HCT116 (cell line): ENCODE measurements around the gene NELL1. TPM values are rescaled to one million over a fixed set of nuclear protein-coding genes. Genes with fewer than 3 reads are reported as not detected.

Source experiments
- ATAC-seq: fragments of 200-7000 bp; cut with Tn5 transposase; 2 replicates; pipeline ENCODE4 v1.9.1; 2020; ENCODE audit warnings: mild to moderate bottlenecking, moderate library complexity
- BruUV-seq: library from RNA; stranded (reverse); fragments of 400-500 nt; replicated peaks from 2 replicates; lab custom pipeline; 2021; lab: Mats Ljungman, UMichigan
- CTCF ChIA-PET: fragments of 300-600 bp; sonication (Branson Sonifier 250); formaldehyde crosslinking; loops from one replicate; lab custom pipeline; 2021; ENCODE audit warnings: antibody characterized with exemption; lab: Charles Lee
- POLR2A ChIA-PET: fragments of 300-600, 350-600 bp; sonication (Branson Sonifier 250); formaldehyde crosslinking; loops from one replicate; lab custom pipeline; 2021; ENCODE audit warnings: antibody characterized with exemption; lab: Charles Lee
- RAD21 ChIA-PET, 2 experiments: fragments of 300-600 bp; sonication (Branson Sonifier 250); formaldehyde crosslinking; loops; one replicate each; lab custom pipeline; 2023; ENCODE audit warnings: low total read pairs in 2 of 2; ENCODE audit not compliant: uncharacterized antibody in 2 of 2, unreplicated experiment in 2 of 2, low non-redundant PET in 1 of 2; lab: Charles Lee
- DNase-seq: peaks from one replicate; pipeline ENCODE4 v3.0.0-alpha.2; 2010; ENCODE audit warnings: low read depth, low spot score
- H2AFZ ChIP-seq: fragments of 200-600 bp; shearing (Covaris generic), sonication (generic); 2 replicates; pipeline ENCODE4 v1.6.1; 2017; ENCODE audit warnings: low read depth, mixed run types, mixed read lengths, antibody characterized with exemption, low read length; ENCODE audit not compliant: poor library complexity, severe bottlenecking
- H3K27ac ChIP-seq: 2 replicates; pipeline ENCODE4 v1.5.1; 2012; ENCODE audit warnings: low read depth, low read length
- H3K27me3 ChIP-seq: fragments of 200-600 bp; sonication (generic); 2 replicates; pipeline ENCODE4 v1.6.1; 2016; ENCODE audit warnings: mixed run types, low read length, mixed read lengths; ENCODE audit not compliant: insufficient read depth
- H3K36me3 ChIP-seq, 2 experiments: fragments of 200-500 bp in 1 of 2; fragments of 200-600 bp in 1 of 2; sonication (Bioruptor generic) in 1 of 2; sonication (generic) in 1 of 2; 2 replicates each; pipeline versions ENCODE4 v1.5.1 to v1.6.1; 2014 to 2016; ENCODE audit warnings: low read length in 2 of 2, inconsistent platforms in 1 of 2, mixed read lengths in 1 of 2, mixed run types in 1 of 2; ENCODE audit not compliant: insufficient read depth in 2 of 2, control insufficient read depth in 1 of 2
- H3K4me1 ChIP-seq, 2 experiments: fragments of 200-600 bp in 1 of 2; sonication (generic) in 1 of 2; 2 replicates each; pipeline versions ENCODE4 v1.5.1 to v1.6.1; 2012 to 2017; ENCODE audit warnings: low read length in 2 of 2, inconsistent platforms in 1 of 2, mild to moderate bottlenecking in 1 of 2, mixed read lengths in 1 of 2, mixed run types in 1 of 2, moderate library complexity in 1 of 2; ENCODE audit not compliant: insufficient read depth in 2 of 2, control insufficient read depth in 1 of 2
- H3K4me2 ChIP-seq: fragments of 200-600 bp; sonication (generic); 2 replicates; pipeline ENCODE4 v1.6.1; 2017; ENCODE audit warnings: mixed run types, low read length, mixed read lengths
- H3K4me3 ChIP-seq, 2 experiments: fragments of 200-600 bp in 1 of 2; sonication (generic) in 1 of 2; replicated peaks in 1 of 2; 2 replicates each; pipeline ENCODE4 v1.5.1; 2011 to 2016; ENCODE audit warnings: low read length in 2 of 2, control low read depth in 1 of 2, low read depth in 1 of 2, mild to moderate bottlenecking in 1 of 2, mixed read lengths in 1 of 2, mixed run types in 1 of 2
- H3K79me2 ChIP-seq: fragments of 200-600 bp; sonication (generic); 2 replicates; pipeline ENCODE4 v1.6.1; 2017; ENCODE audit warnings: mild to moderate bottlenecking, mixed run types, low read length, moderate library complexity, mixed read lengths; ENCODE audit not compliant: insufficient read depth
- H3K9ac ChIP-seq: fragments of 200-600 bp; sonication (generic); 2 replicates; pipeline ENCODE4 v1.6.1; 2016; ENCODE audit warnings: low read length, mixed read lengths
- H3K9me2 ChIP-seq: fragments of 200-600 bp; sonication (generic), shearing (Covaris generic); 2 replicates; pipeline ENCODE4 v1.6.1; 2017; ENCODE audit warnings: mixed run types, mild to moderate bottlenecking, moderate library complexity; ENCODE audit not compliant: insufficient read depth
- H3K9me3 ChIP-seq, 2 experiments: fragments of 200-500 bp in 1 of 2; fragments of 200-600 bp in 1 of 2; sonication (Bioruptor generic) in 1 of 2; sonication (generic) in 1 of 2; 2 replicates each; pipeline ENCODE4 v1.6.1; 2014 to 2017; ENCODE audit warnings: low read length in 2 of 2, mixed read lengths in 2 of 2, inconsistent platforms in 1 of 2, low read depth in 1 of 2, mild to moderate bottlenecking in 1 of 2, mixed run types in 1 of 2, moderate library complexity in 1 of 2; ENCODE audit not compliant: control insufficient read depth in 1 of 2, insufficient read depth in 1 of 2
- H4K20me1 ChIP-seq: fragments of 200-600 bp; sonication (generic), shearing (Covaris generic); 2 replicates; pipeline ENCODE4 v1.6.1; 2017; ENCODE audit warnings: mixed run types, mild to moderate bottlenecking, moderate library complexity; ENCODE audit not compliant: insufficient read depth
- CBX3 ChIP-seq: IDR thresholded peaks from 2 replicates; pipeline ENCODE4 v1.6.1; 2012; ENCODE audit warnings: low read depth
- CTCF ChIP-seq, 3 experiments: fragments of 200-600 bp in 1 of 3; sonication (generic) in 1 of 3; IDR thresholded peaks in 2 of 3; conservative IDR thresholded peaks in 1 of 3; 2 replicates each; pipeline ENCODE4 v1.5.1; 2012 to 2017; ENCODE audit warnings: low read depth in 2 of 3, low read length in 2 of 3, antibody characterized with exemption in 1 of 3, borderline replicate concordance in 1 of 3, control low read depth in 1 of 3, mild to moderate bottlenecking in 1 of 3, mixed read lengths in 1 of 3, mixed run types in 1 of 3, moderate library complexity in 1 of 3; ENCODE audit not compliant: insufficient read depth in 1 of 3
- EZH2 ChIP-seq: fragments of 200-600 bp; sonication (generic); IDR thresholded peaks from 2 replicates; pipeline ENCODE4 v1.6.1; 2017; ENCODE audit warnings: antibody characterized with exemption, mixed run types
- EZH2phosphoT487 ChIP-seq: fragments of 200-600 bp; IDR thresholded peaks from 2 replicates; pipeline ENCODE4 v1.6.1; 2018; ENCODE audit warnings: antibody characterized with exemption, borderline replicate concordance
- FOSL1 ChIP-seq: IDR thresholded peaks from 2 replicates; pipeline ENCODE4 v1.6.1; 2012; ENCODE audit warnings: low read depth
- MAX ChIP-seq: IDR thresholded peaks from 2 replicates; pipeline ENCODE4 v1.6.1; 2012
- POLR2AphosphoS5 ChIP-seq: IDR thresholded peaks from 2 replicates; pipeline ENCODE4 v1.6.1; 2011; ENCODE audit warnings: mild to moderate bottlenecking, low read depth, low read length, moderate library complexity
- RAD21 ChIP-seq: IDR thresholded peaks from 2 replicates; pipeline ENCODE4 v1.6.1; 2012; ENCODE audit warnings: low read depth, mild to moderate bottlenecking
- SP1 ChIP-seq: IDR thresholded peaks from 2 replicates; pipeline ENCODE4 v1.6.1; 2012; ENCODE audit warnings: low read depth
- TCF7L2 ChIP-seq: IDR thresholded peaks from 2 replicates; pipeline ENCODE4 v1.7.0; 2011; ENCODE audit warnings: borderline replicate concordance, inconsistent platforms; ENCODE audit not compliant: insufficient read depth, insufficient read length; ENCODE audit errors: extremely low read depth
- ZBTB33 ChIP-seq: IDR thresholded peaks from 2 replicates; pipeline ENCODE4 v1.6.1; 2011; ENCODE audit warnings: mild to moderate bottlenecking, low read length, moderate library complexity; ENCODE audit not compliant: insufficient replicate concordance; ENCODE audit errors: extremely low read depth
- ZNF274 ChIP-seq: fragments of 200-500 bp; sonication (Bioruptor generic); IDR thresholded peaks from 2 replicates; pipeline ENCODE4 v1.6.1; 2014; ENCODE audit warnings: mild to moderate bottlenecking, low read depth, low read length, inconsistent platforms
- intact Hi-C: fragments of 100-400 bp; cut with micrococcal nuclease; formaldehyde crosslinking; loops from 2 replicates; pipeline ENCODE4 v1.10.0; 2022
- total RNA-seq: library from RNA; stranded (reverse); gene quantifications from one replicate; pipeline ENCODE4 v1.2.1, GENCODE V29; 2021; ENCODE audit not compliant: unreplicated experiment

Gene NELL1
- total RNA-seq, 1 experiment from 2014 or later: not detected

- ChIA-PET RAD21 (no interaction called here), POLR2A (no interaction called here), CTCF (no interaction called here)
- no peaks in the 10 kb centered on the region for H3K4me1 ChIP-seq
- TF ChIP-seq CTCF (IDR thresholded peaks at IDR 0.05 in 2 of 3, conservative IDR thresholded peaks at IDR 0.05 in 1 of 3; ENCODE audit: borderline replicate concordance in 1 of 3, insufficient read depth in 1 of 3, low read depth in 2 of 3, low read length in 2 of 3) (no peak), SP1 (no peak)
- no peak for DNase-seq
- no peak overlapping the region for H3K4me2 ChIP-seq
- no peaks in the 10 kb centered on the region for H3K36me3 ChIP-seq
- no peak overlapping the region for H2AFZ ChIP-seq
- H3K9me3 ChIP-seq: peaks cover 9 to 14% of the 10 kb centered on the region in 2 experiments; a peak in 2 of 4 replicates
- no peaks in the 10 kb centered on the region for H4K20me1 ChIP-seq
- no peaks in the 10 kb centered on the region for H3K79me2 ChIP-seq
- H3K4me3 ChIP-seq: no peak overlapping the region
- intact Hi-C loops: no loop called here
- no peak for ATAC-seq
- H3K9ac ChIP-seq: no peak overlapping the region
- H3K27me3 ChIP-seq: no peaks in the 10 kb centered on the region
- no TSS peak for BruUV-seq
- no peaks in the 10 kb centered on the region for H3K9me2 ChIP-seq
- no peak overlapping the region for H3K27ac ChIP-seq
Observed at GRCh38 chr11:20966489-20966888, 297.1 kb downstream of the NELL1 start.

- Histone ChIP-seq H3K9me3 (peaks cover 4 to 7% of the 10 kb centered on the region in 2 experiments; a peak in 3 of 4 replicates), H3K9me2 (no peaks in the 10 kb centered on the region), H3K27me3 (no peaks in the 10 kb centered on the region), H3K9ac (no peak overlapping the region), H3K4me3 (no peak overlapping the region), H3K79me2 (no peaks in the 10 kb centered on the region), H3K4me1 (no peaks in the 10 kb centered on the region), H4K20me1 (no peaks in the 10 kb centered on the region), H3K4me2 (no peak overlapping the region), H3K27ac (no peak overlapping the region), H3K36me3 (no peaks in the 10 kb centered on the region), H2AFZ (no peak overlapping the region)
- no TSS peak for BruUV-seq
- RAD21 ChIA-PET: no interaction called here
- no peak for DNase-seq
- POLR2A ChIA-PET: no interaction called here
- intact Hi-C loops: no loop called here
- no peak for TF ChIP-seq TCF7L2
- TF ChIP-seq EZH2phosphoT487: no peak
- TF ChIP-seq POLR2AphosphoS5: no peak
- no peak for TF ChIP-seq FOSL1
- TF ChIP-seq SP1: no peak
- no peak for TF ChIP-seq RAD21
- TF ChIP-seq EZH2: no peak
- TF ChIP-seq CBX3: no peak
- no peak for TF ChIP-seq MAX
- TF ChIP-seq ZBTB33: no peak
- no peak for TF ChIP-seq ZNF274
- CTCF ChIA-PET: no interaction called here
- no peak for ATAC-seq
Observed at GRCh38 chr11:20973940-20974559, 304.7 kb downstream of the NELL1 start.
